NOMO-1 (cell line): ENCODE measurements around the gene MAP4K5.
A peak's percentile ranks its signal among the peaks of the same experiment; 100 is the strongest.

Experiments
- DNase-seq, 2 experiments: peaks; one replicate each; lab custom pipeline; 2025; ENCODE audit not compliant: unreplicated experiment in 2 of 2; lab: John Stamatoyannopoulos, UW

Gene MAP4K5

GRCh38 chr14:50479041-50479440 is 53.3 kb downstream of the MAP4K5 start:
- DNase-seq: no peak

- DNase-seq: no peak
Measured at GRCh38 chr14:50477760-50478159, 54.6 kb downstream of the MAP4K5 start.

- DNase-seq: no peak
Measured at GRCh38 chr14:50476134-50476533, 56.2 kb downstream of the MAP4K5 start.

GRCh38 chr14:50475460-50475859 is 56.9 kb downstream of the MAP4K5 start:
- no peak for DNase-seq

- no peak for DNase-seq
Measured at GRCh38 chr14:50471838-50472465, 60.4 kb downstream of the MAP4K5 start.

GRCh38 chr14:50469982-50470381 is 62.4 kb downstream of the MAP4K5 start:
- DNase-seq: no peak

GRCh38 chr14:50462111-50462510 is 70.3 kb downstream of the MAP4K5 start:
- DNase-seq: no peak

GRCh38 chr14:50453869-50454268 is 78.5 kb downstream of the MAP4K5 start:
- DNase-seq: no peak

GRCh38 chr14:50452979-50453705 is 79.2 kb downstream of the MAP4K5 start:
- no peak for DNase-seq

GRCh38 chr14:50452296-50452695 is 80.1 kb downstream of the MAP4K5 start:
- DNase-seq: no peak

GRCh38 chr14:50451854-50452253 is 80.5 kb downstream of the MAP4K5 start:
- no peak for DNase-seq

- no peak for DNase-seq
Measured at GRCh38 chr14:50447461-50447860, 84.9 kb downstream of the MAP4K5 start.

- no peak for DNase-seq
Measured at GRCh38 chr14:50434528-50434927, 97.8 kb downstream of the MAP4K5 start.

- no peak for DNase-seq
Measured at GRCh38 chr14:50432131-50432530, 100.2 kb downstream of the MAP4K5 start.

- DNase-seq: peak; percentile 2 to 77
Measured at GRCh38 chr14:50425816-50426215, 106.6 kb downstream of the MAP4K5 start.

GRCh38 chr14:50425105-50425504 is 107.3 kb downstream of the MAP4K5 start:
- no peak for DNase-seq

GRCh38 chr14:50423529-50423928 is 108.8 kb downstream of the MAP4K5 start:
- no peak for DNase-seq

- DNase-seq: no peak
Measured at GRCh38 chr14:50421499-50421898, 110.9 kb downstream of the MAP4K5 start.

GRCh38 chr14:50417853-50418252 is 114.5 kb downstream of the MAP4K5 start:
- DNase-seq: no peak

- DNase-seq: no peak
Measured at GRCh38 chr14:50410921-50411320, 121.4 kb downstream of the MAP4K5 start.

GRCh38 chr14:50410071-50410470 is 122.3 kb downstream of the MAP4K5 start:
- DNase-seq: no peak

- DNase-seq: no peak
Measured at GRCh38 chr14:50407111-50407812, 125.1 kb downstream of the MAP4K5 start.
